ENCODE results near the gene CHST6.

The CHST6 gene

DNA sequence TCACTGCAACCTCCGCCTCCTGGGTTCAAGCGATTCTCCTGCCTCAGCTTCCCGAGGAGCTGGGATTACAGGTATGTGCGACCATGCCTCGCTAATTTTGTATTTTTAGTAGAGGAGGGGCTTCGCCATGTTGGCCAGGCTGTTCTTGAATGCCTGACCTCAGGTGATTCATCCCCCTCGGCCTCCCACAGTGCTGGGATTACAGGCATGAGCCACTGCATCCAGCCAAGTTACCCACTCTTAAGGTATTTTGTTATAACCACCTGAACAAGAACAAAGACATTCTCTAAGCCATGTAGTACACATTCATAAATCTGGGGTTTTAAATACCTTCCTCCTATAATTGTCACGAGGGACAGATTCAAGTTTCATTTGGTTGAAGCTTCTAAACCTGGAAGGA is 18.4 kb downstream of the CHST6 start:
- Histone ChIP-seq H3K9ac (ENCODE audit: low read depth, low read length) (no peak overlapping the region), H4K20me1 (ENCODE audit: insufficient read depth, low read length) (no peaks in the 10 kb centered on the region), H3K27me3 (ENCODE audit: insufficient read depth, low read length, poor library complexity) (no peaks in the 10 kb centered on the region), H3K4me3 (ENCODE audit: low read depth in 1 of 2, low read length in 2 of 2) (no peak overlapping the region), H3K4me1 (ENCODE audit: insufficient read depth, low read length) (no peaks in the 10 kb centered on the region), H3K4me2 (ENCODE audit: insufficient read depth, low read length) (no peak overlapping the region), H3K9me3 (ENCODE audit: insufficient read depth, low read length, severe bottlenecking) (no peaks in the 10 kb centered on the region), H3K79me2 (ENCODE audit: insufficient read depth, low read length) (no peaks in the 10 kb centered on the region), H3K36me3 (ENCODE audit: insufficient read depth, low read length) (no peaks in the 10 kb centered on the region), H2AFZ (ENCODE audit: low read depth, low read length) (no peak overlapping the region; the same call in 1 of the 2 replicates), H3K27ac (ENCODE audit: low read length) (no peak overlapping the region)
- no peak for ATAC-seq (ENCODE audit: insufficient read depth, low read depth)
- DNase-seq, result no peak
- TF ChIP-seq, protein P1, sequence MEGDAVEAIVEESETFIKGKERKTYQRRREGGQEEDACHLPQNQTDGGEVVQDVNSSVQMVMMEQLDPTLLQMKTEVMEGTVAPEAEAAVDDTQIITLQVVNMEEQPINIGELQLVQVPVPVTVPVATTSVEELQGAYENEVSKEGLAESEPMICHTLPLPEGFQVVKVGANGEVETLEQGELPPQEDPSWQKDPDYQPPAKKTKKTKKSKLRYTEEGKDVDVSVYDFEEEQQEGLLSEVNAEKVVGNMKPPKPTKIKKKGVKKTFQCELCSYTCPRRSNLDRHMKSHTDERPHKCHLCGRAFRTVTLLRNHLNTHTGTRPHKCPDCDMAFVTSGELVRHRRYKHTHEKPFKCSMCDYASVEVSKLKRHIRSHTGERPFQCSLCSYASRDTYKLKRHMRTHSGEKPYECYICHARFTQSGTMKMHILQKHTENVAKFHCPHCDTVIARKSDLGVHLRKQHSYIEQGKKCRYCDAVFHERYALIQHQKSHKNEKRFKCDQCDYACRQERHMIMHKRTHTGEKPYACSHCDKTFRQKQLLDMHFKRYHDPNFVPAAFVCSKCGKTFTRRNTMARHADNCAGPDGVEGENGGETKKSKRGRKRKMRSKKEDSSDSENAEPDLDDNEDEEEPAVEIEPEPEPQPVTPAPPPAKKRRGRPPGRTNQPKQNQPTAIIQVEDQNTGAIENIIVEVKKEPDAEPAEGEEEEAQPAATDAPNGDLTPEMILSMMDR (IDR thresholded peaks at IDR 0.05; ENCODE audit: borderline replicate concordance, extremely low read depth, low read length, poor library complexity, severe bottlenecking), result no peak
- TF ChIP-seq EZH2 (IDR thresholded peaks at IDR 0.05; ENCODE audit: borderline replicate concordance, low read depth, low read length, severe bottlenecking), result no peak

DNA sequence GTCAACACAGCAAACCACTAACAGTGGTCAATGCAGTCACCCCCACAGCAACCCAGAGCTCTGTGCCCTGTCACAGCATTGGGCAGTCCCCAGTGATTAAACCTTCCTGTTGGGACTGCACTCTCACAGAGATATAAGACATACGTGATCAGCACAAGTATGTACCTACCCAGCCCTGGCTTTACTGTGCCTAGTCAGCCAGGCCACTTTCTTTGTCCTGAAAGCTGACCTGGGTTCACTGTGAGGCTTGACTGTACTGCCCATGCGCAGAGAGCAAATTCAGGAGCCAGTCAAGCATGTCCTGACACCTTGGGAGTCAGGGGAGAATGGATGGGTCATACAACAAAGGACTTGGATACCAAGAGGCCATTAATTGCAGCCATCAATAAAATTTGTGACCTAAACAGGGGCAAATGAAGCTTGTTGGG is 19.8 kb downstream of the CHST6 start:
- H3K36me3 ChIP-seq (ENCODE audit: insufficient read depth, low read length), result no peaks in the 10 kb centered on the region
- TF ChIP-seq, protein P1 (IDR thresholded peaks at IDR 0.05; ENCODE audit: borderline replicate concordance, extremely low read depth, low read length, poor library complexity, severe bottlenecking), result no peak
- TF ChIP-seq EZH2 (IDR thresholded peaks at IDR 0.05; ENCODE audit: borderline replicate concordance, low read depth, low read length, severe bottlenecking), result no peak

DNA sequence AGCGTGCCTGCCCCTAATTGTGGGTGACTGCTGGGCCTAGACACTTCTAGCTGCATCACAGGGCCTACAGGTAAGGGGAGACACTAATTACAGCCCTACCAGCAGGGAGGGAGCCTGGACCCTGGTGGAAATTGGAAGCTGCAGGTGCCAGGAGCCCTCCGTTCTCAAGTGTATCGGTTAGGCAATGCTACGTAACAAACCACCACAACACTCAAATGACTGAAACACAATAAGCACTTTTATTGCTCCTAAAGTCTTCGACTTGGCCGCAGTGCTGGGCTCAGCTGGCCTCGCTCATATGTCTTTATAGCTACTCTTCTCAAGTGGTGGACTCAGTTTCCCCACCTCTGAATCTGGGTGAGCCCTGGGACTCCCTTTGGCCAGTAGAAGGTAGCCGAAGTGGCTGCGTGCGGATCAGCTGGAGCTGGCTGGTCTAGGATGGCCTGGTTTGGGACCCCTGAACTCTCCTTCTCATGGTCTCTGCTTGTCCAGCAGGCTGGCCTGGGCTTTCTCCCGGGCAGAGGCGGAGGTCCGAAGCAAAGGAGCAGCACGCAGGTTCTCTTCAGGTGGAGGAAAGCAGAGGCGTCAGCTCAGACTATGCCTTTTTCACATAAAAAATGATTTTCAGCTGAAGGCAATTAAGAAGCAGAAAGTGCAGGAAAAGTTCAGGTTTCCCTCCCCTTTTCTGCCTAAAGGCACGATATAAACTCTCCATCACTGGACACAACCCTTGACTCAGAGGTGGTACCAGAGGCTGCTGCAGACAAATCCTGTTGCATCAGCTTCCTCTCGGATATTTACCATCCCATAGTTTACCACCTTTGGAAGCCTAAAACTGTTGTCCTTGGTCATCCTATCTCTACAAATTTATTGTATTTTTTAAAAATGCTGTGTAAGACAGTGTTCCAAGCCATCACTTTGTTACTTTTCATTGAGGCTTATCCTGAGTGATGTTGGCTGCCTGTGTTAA is 22.0 kb downstream of the CHST6 start:
- Histone ChIP-seq H3K9ac (ENCODE audit: low read depth, low read length) (no peak overlapping the region), H2AFZ (ENCODE audit: low read depth, low read length) (no peak overlapping the region), H3K9me3 (ENCODE audit: insufficient read depth, low read length, severe bottlenecking) (no peaks in the 10 kb centered on the region), H3K27me3 (ENCODE audit: insufficient read depth, low read length, poor library complexity) (no peaks in the 10 kb centered on the region), H3K79me2 (ENCODE audit: insufficient read depth, low read length) (no peaks in the 10 kb centered on the region), H3K4me1 (ENCODE audit: insufficient read depth, low read length) (no peaks in the 10 kb centered on the region), H3K27ac (ENCODE audit: low read length) (no peak overlapping the region), H3K36me3 (ENCODE audit: insufficient read depth, low read length) (no peaks in the 10 kb centered on the region), H3K4me2 (ENCODE audit: insufficient read depth, low read length) (no peak overlapping the region), H3K4me3 (ENCODE audit: low read depth in 1 of 2, low read length in 2 of 2) (no peak overlapping the region), H4K20me1 (ENCODE audit: insufficient read depth, low read length) (no peaks in the 10 kb centered on the region)
- ATAC-seq (ENCODE audit: insufficient read depth, low read depth) (no peak), DNase-seq (no peak)
- TF ChIP-seq, protein P1 (IDR thresholded peaks at IDR 0.05; ENCODE audit: borderline replicate concordance, extremely low read depth, low read length, poor library complexity, severe bottlenecking), result no peak
- no peak for TF ChIP-seq EZH2 (IDR thresholded peaks at IDR 0.05; ENCODE audit: borderline replicate concordance, low read depth, low read length, severe bottlenecking)

More for the DNA sequence above, 19.8 kb downstream of the CHST6 start:
- no peaks in the 10 kb centered on the region for H3K9me3 ChIP-seq (ENCODE audit: insufficient read depth, low read length, severe bottlenecking)
- H3K79me2 ChIP-seq (ENCODE audit: insufficient read depth, low read length), result no peaks in the 10 kb centered on the region
- H3K4me3 ChIP-seq (ENCODE audit: low read depth in 1 of 2, low read length in 2 of 2), result no peak overlapping the region
- no peak for ATAC-seq (ENCODE audit: insufficient read depth, low read depth)
- H2AFZ ChIP-seq (ENCODE audit: low read depth, low read length), result no peak overlapping the region
- H3K27me3 ChIP-seq (ENCODE audit: insufficient read depth, low read length, poor library complexity), result no peaks in the 10 kb centered on the region
- no peak overlapping the region for H3K27ac ChIP-seq (ENCODE audit: low read length)
- no peak for DNase-seq
- H3K4me1 ChIP-seq (ENCODE audit: insufficient read depth, low read length), result no peaks in the 10 kb centered on the region
- H4K20me1 ChIP-seq (ENCODE audit: insufficient read depth, low read length), result no peaks in the 10 kb centered on the region
- no peak overlapping the region for H3K9ac ChIP-seq (ENCODE audit: low read depth, low read length)
- no peak overlapping the region for H3K4me2 ChIP-seq (ENCODE audit: insufficient read depth, low read length)

All from DND-41 (cell line).